SK-N-SH (cell line): ENCODE results near the gene ABCA7. TPM values are rescaled to one million over a fixed set of nuclear protein-coding genes. Genes with fewer than 3 reads are reported as not detected.
A peak's percentile ranks its signal among the peaks of the same experiment; 100 is the strongest.

Experiments used
- CTCF ChIA-PET: fragments of 300-600, 350-600 bp; formaldehyde crosslinking; extraction: SDS; loops from one replicate; lab custom pipeline; 2021; lab: Yijun Ruan, JAX
- POLR2A ChIA-PET: fragments of 350-600 bp; sonication (Branson Sonifier 250); formaldehyde crosslinking; extraction: SDS; loops from one replicate; lab custom pipeline; 2020; ENCODE audit warnings: antibody characterized with exemption, inconsistent platforms; lab: Yijun Ruan, JAX
- DNase-seq: peaks from one replicate; pipeline ENCODE4 v3.0.0; 2012
- H2AFZ ChIP-seq: fragments of 200-600 bp; sonication (generic); 2 replicates; pipeline ENCODE4 v1.8.1; 2016; ENCODE audit warnings: antibody characterized with exemption, mild to moderate bottlenecking, low read depth
- H3F3A ChIP-seq: fragments of 200-600 bp; sonication (generic); replicated peaks from 2 replicates; pipeline ENCODE3; 2016; ENCODE audit warnings: antibody characterized with exemption, mild to moderate bottlenecking; ENCODE audit not compliant: insufficient read depth
- H3K27ac ChIP-seq, 2 experiments: fragments of 200-500 bp in 1 of 2; fragments of 200-600 bp in 1 of 2; sonication (Bioruptor generic) in 1 of 2; sonication (generic), shearing (Covaris generic) in 1 of 2; 2 replicates each; pipeline versions ENCODE4 v1.5.1 to v1.6.1; 2014 to 2016; ENCODE audit warnings: low read depth in 2 of 2, inconsistent platforms in 1 of 2, low read length in 1 of 2, mild to moderate bottlenecking in 1 of 2, mixed read lengths in 1 of 2
- H3K27me3 ChIP-seq: fragments of 200-600 bp; sonication (generic), shearing (Covaris generic); 2 replicates; pipeline ENCODE4 v1.6.1; 2016; ENCODE audit warnings: mixed run types; ENCODE audit not compliant: insufficient read depth
- H3K36me3 ChIP-seq, 2 experiments: fragments of 200-500 bp in 1 of 2; fragments of 200-600 bp in 1 of 2; sonication (Bioruptor generic) in 1 of 2; sonication (generic) in 1 of 2; replicated peaks in 1 of 2; 2 replicates each; pipeline versions ENCODE3 to v1.5.1; 2014 to 2016; ENCODE audit warnings: low read length in 1 of 2, mild to moderate bottlenecking in 1 of 2; ENCODE audit not compliant: insufficient read depth in 2 of 2, control insufficient read depth in 1 of 2
- H3K4me1 ChIP-seq, 2 experiments: fragments of 200-500 bp in 1 of 2; fragments of 200-600 bp in 1 of 2; sonication (Bioruptor generic) in 1 of 2; sonication (generic), shearing (Covaris generic) in 1 of 2; 2 replicates each; pipeline versions ENCODE4 v1.5.1 to v1.6.1; 2014 to 2016; ENCODE audit warnings: low read depth in 1 of 2, low read length in 1 of 2, mixed run types in 1 of 2; ENCODE audit not compliant: insufficient read depth in 2 of 2, control insufficient read depth in 1 of 2
- H3K4me2 ChIP-seq: fragments of 200-600 bp; sonication (generic), shearing (Covaris generic); 2 replicates; pipeline ENCODE4 v1.6.1; 2017; ENCODE audit warnings: mixed run types
- H3K4me3 ChIP-seq, 2 experiments: fragments of 200-500 bp in 1 of 2; fragments of 200-600 bp in 1 of 2; sonication (Bioruptor generic) in 1 of 2; sonication (generic), shearing (Covaris generic) in 1 of 2; 2 replicates each; pipeline versions ENCODE4 v1.5.1 to v1.8.1; 2014 to 2016; ENCODE audit warnings: low read depth in 2 of 2, inconsistent platforms in 1 of 2, low read length in 1 of 2, mild to moderate bottlenecking in 1 of 2, mixed read lengths in 1 of 2, moderate library complexity in 1 of 2
- H3K79me2 ChIP-seq: fragments of 200-600 bp; sonication (generic); 2 replicates; pipeline ENCODE4 v1.8.1; 2017; ENCODE audit warnings: mild to moderate bottlenecking; ENCODE audit not compliant: insufficient read depth
- H3K9ac ChIP-seq: fragments of 200-600 bp; sonication (generic); 2 replicates; pipeline ENCODE4 v1.6.1; 2017; ENCODE audit warnings: mixed run types
- H3K9me2 ChIP-seq: fragments of 200-600 bp; sonication (generic); 2 replicates; pipeline ENCODE4 v1.6.1; 2017; ENCODE audit warnings: mixed run types
- H3K9me3 ChIP-seq: fragments of 200-600 bp; sonication (generic); 2 replicates; pipeline ENCODE4 v1.6.1; 2017; ENCODE audit warnings: mixed run types, mild to moderate bottlenecking, moderate library complexity
- H4K20me1 ChIP-seq: fragments of 200-600 bp; sonication (generic); 2 replicates; pipeline ENCODE4 v1.6.1; 2017; ENCODE audit warnings: mild to moderate bottlenecking, mixed run types; ENCODE audit not compliant: insufficient read depth
- CHD2 ChIP-seq: fragments of 150-350 bp; IDR thresholded peaks from 2 replicates; pipeline ENCODE4 v1.6.1; 2018; ENCODE audit warnings: low read length; ENCODE audit not compliant: partially characterized antibody
- EP300 ChIP-seq, 2 experiments: IDR thresholded peaks; 2 replicates each; pipeline versions ENCODE4 v1.4.0 to v1.6.1; 2012; ENCODE audit warnings: borderline replicate concordance in 1 of 2, low read depth in 1 of 2, low read length in 1 of 2
- EZH2phosphoT487 ChIP-seq: fragments of 200-600 bp; sonication (generic); IDR thresholded peaks from 2 replicates; pipeline ENCODE4 v1.6.1; 2017; ENCODE audit warnings: low read depth, mixed run types, mild to moderate bottlenecking, antibody characterized with exemption, moderate library complexity, borderline replicate concordance
- FOSL2 ChIP-seq: IDR thresholded peaks from 2 replicates; pipeline ENCODE4 v1.4.0; 2012; ENCODE audit warnings: low read depth, mild to moderate bottlenecking, moderate library complexity, borderline replicate concordance
- FOXJ3 ChIP-seq: sonication (generic); formaldehyde crosslinking; IDR thresholded peaks from 2 replicates; pipeline ENCODE4 v1.5.1; 2020; ENCODE audit warnings: mild to moderate bottlenecking, missing genetic modification reagents
- GATA2 ChIP-seq: sonication (generic); formaldehyde crosslinking; IDR thresholded peaks from 2 replicates; pipeline ENCODE4 v1.5.0; 2020; ENCODE audit warnings: mild to moderate bottlenecking, missing genetic modification reagents
- IRF3 ChIP-seq: fragments of 150-350 bp; IDR thresholded peaks from 2 replicates; pipeline ENCODE4 v1.6.1; 2016; ENCODE audit warnings: mild to moderate bottlenecking, low read depth, low read length
- MEF2A ChIP-seq: IDR thresholded peaks from 2 replicates; pipeline ENCODE4 v1.4.0; 2012; ENCODE audit warnings: low read depth, borderline replicate concordance
- MXI1 ChIP-seq: IDR thresholded peaks from 2 replicates; pipeline ENCODE4 v1.6.1; 2012; ENCODE audit warnings: mild to moderate bottlenecking, low read depth, low read length, improper control_type of control experiment
- NFIC ChIP-seq: IDR thresholded peaks from 2 replicates; pipeline ENCODE4 v1.4.0; 2012; ENCODE audit warnings: borderline replicate concordance
- NRF1 ChIP-seq: IDR thresholded peaks from 2 replicates; pipeline ENCODE4 v1.6.1; 2012; ENCODE audit warnings: low read depth, mild to moderate bottlenecking, low read length
- PBX3 ChIP-seq: IDR thresholded peaks from 2 replicates; pipeline ENCODE4; 2012
- POLR2AphosphoS5 ChIP-seq: IDR thresholded peaks from 2 replicates; pipeline ENCODE4 v1.6.1; 2012; ENCODE audit warnings: low read depth, low read length
- RAD21 ChIP-seq: IDR thresholded peaks from 2 replicates; pipeline ENCODE4 v1.6.1; 2012; ENCODE audit warnings: mild to moderate bottlenecking, low read length
- REST ChIP-seq: IDR thresholded peaks from 2 replicates; pipeline ENCODE4 v1.6.1; 2012; ENCODE audit warnings: mild to moderate bottlenecking, low read depth, low read length, moderate library complexity
- RFX5 ChIP-seq: IDR thresholded peaks from 2 replicates; pipeline ENCODE4 v1.6.1; 2012; ENCODE audit warnings: mild to moderate bottlenecking, improper control_type of control experiment, low read length
- RXRA ChIP-seq: IDR thresholded peaks from 2 replicates; pipeline ENCODE4 v1.4.0; 2012; ENCODE audit warnings: low read depth, mild to moderate bottlenecking, borderline replicate concordance
- SIN3A ChIP-seq: IDR thresholded peaks from 2 replicates; pipeline ENCODE4 v1.6.1; 2012; ENCODE audit warnings: low read depth, mild to moderate bottlenecking, low read length, moderate library complexity, borderline replicate concordance
- TAF1 ChIP-seq: IDR thresholded peaks from 2 replicates; pipeline ENCODE4 v1.6.1; 2012; ENCODE audit warnings: low read depth, mild to moderate bottlenecking, low read length, moderate library complexity, borderline replicate concordance
- TEAD4 ChIP-seq: IDR thresholded peaks from 2 replicates; pipeline ENCODE4 v1.4.0; 2012; ENCODE audit warnings: mild to moderate bottlenecking, borderline replicate concordance; ENCODE audit not compliant: insufficient read depth
- USF2 ChIP-seq: fragments of 150-350 bp; IDR thresholded peaks from 2 replicates; pipeline ENCODE4 v1.6.1; 2017; ENCODE audit warnings: antibody characterized with exemption, low read length, low read depth, borderline replicate concordance
- YY1 ChIP-seq: IDR thresholded peaks from 2 replicates; pipeline ENCODE4 v1.4.0; 2012; ENCODE audit warnings: low read depth, mild to moderate bottlenecking
- ZBTB33 ChIP-seq: IDR thresholded peaks from 2 replicates; pipeline ENCODE4 v1.4.0; 2012; ENCODE audit warnings: low read depth, borderline replicate concordance
- WGBS: methylation state at CpG from one replicate; pipeline ENCODE4 v1.1.6; 2017; ENCODE audit warnings: low lambda C conversion rate; 5-methylcytosine and 5-hydroxymethylcytosine counted together
- polyA plus RNA-seq, 3 experiments: library from polyadenylated mRNA; depleted of rRNA; stranded (reverse); fragments of >200 nt; gene quantifications; 2 replicates each; pipeline ENCODE4 v1.2.3, GENCODE V29; 2012

The ABCA7 gene
- polyA plus RNA-seq, 1 of the 3 experiments (the other 2 are of a cell fraction): 7.8 TPM

- DNase-seq: peak; percentile 100
- POLR2A ChIA-PET: interaction anchor here (0.5 to 1.1 kb wide), 6 partner anchors 10 to 194 kb away, joined by 3 to 5 read pairs (median 4); partner anchors contain the start of genes CIRBP and RNU6-9
- no peaks in the 10 kb centered on the region for H4K20me1 ChIP-seq
- peak overlapping the region in 1 of 2 experiments; percentile 84; a peak in 2 of 4 replicates for H3K27ac ChIP-seq
- CTCF ChIA-PET: interaction anchor here (0.6 to 3.3 kb wide), 3 partner anchors 10 to 169 kb away, joined by 3 to 13 read pairs (median 8); no protein-coding TSS in a partner anchor
- peaks cover 13% of the 10 kb centered on the region for H3K27me3 ChIP-seq
- no peaks in the 10 kb centered on the region for H3K79me2 ChIP-seq
- H2AFZ ChIP-seq: peak overlapping the region; percentile 97; the same call in 1 of the 2 replicates
- 7% methylated on average over 6 of the region's 54 CpGs for WGBS
- no peaks in the 10 kb centered on the region for H3K9me2 ChIP-seq
- peak overlapping the region; percentile 41; the same call in 1 of the 2 replicates for H3K9ac ChIP-seq
- peak overlapping the region; percentile 89 for H3K4me2 ChIP-seq
- peaks cover 0 to 10% of the 10 kb centered on the region in 2 experiments; a peak in 1 of 4 replicates for H3K4me1 ChIP-seq
- no peaks in the 10 kb centered on the region for H3K9me3 ChIP-seq
- H3K4me3 ChIP-seq: peak overlapping the region; percentile 53 to 71
- no peaks in the 10 kb centered on the region for H3K36me3 ChIP-seq
- H3F3A ChIP-seq: peaks cover 18% of the 10 kb centered on the region
- TF ChIP-seq RAD21 (no peak), FOSL2 (no peak), EP300 (IDR thresholded peaks at IDR 0.05; ENCODE audit: borderline replicate concordance in 1 of 2, low read depth in 1 of 2, low read length in 1 of 2) (no peak), TEAD4 (no peak), SIN3A (peak; percentile 35; the same call in 1 of the 2 replicates), MXI1 (no peak), TAF1 (no peak), NFIC (peak; percentile 74; the same call in 1 of the 2 replicates), ZBTB33 (no peak), MEF2A (no peak), PBX3 (no peak), YY1 (no peak), EZH2phosphoT487 (no peak), NRF1 (peak; percentile 85), IRF3 (no peak), RFX5 (no peak), REST (no peak), POLR2AphosphoS5 (peak; percentile 89), CHD2 (no peak), GATA2 (no peak), USF2 (no peak), RXRA (no peak), FOXJ3 (0 out of 2 replicates have a peak, but pooled peaks have one; percentile 20)
These were observed 34.8 kb downstream of the ABCA7 start for GRCh38 chr19:1074544-1075283.
